A172 (cell line): ENCODE measurements around the gene PPAN. TPM values are rescaled to one million over a fixed set of nuclear protein-coding genes. Genes with fewer than 3 reads are reported as not detected.

Source experiments
- DNase-seq: peaks from one replicate; pipeline ENCODE4 v3.0.0-alpha.2; 2015; ENCODE audit warnings: low spot score
- total RNA-seq: library from RNA; depleted of rRNA; stranded (reverse); fragments of >200 nt; shearing (Covaris generic); gene quantifications from 2 replicates; pipeline ENCODE4 v1.2.3, GENCODE V29; 2014

The PPAN gene
- total RNA-seq, 1 experiment from 2014 or later = 27.6 TPM

GRCh38 chr19:10113592-10113963 is 7.4 kb downstream of the PPAN start:
- no peak for DNase-seq

- no peak for DNase-seq
Measured at GRCh38 chr19:10113964-10114650, 7.9 kb downstream of the PPAN start.

GRCh38 chr19:10114651-10115391 is 8.7 kb downstream of the PPAN start:
- DNase-seq = no peak

- DNase-seq = no peak
Measured at GRCh38 chr19:10115392-10116084, 9.4 kb downstream of the PPAN start.

GRCh38 chr19:10116085-10116865 is 10.1 kb downstream of the PPAN start:
- no peak for DNase-seq

- no peak for DNase-seq
Measured at GRCh38 chr19:10116866-10117616, 10.9 kb downstream of the PPAN start.

- no peak for DNase-seq
Measured at GRCh38 chr19:10118960-10119359, 12.8 kb downstream of the PPAN start.

GRCh38 chr19:10120538-10121189 is 14.5 kb downstream of the PPAN start:
- peak; percentile 90 for DNase-seq

- DNase-seq = no peak
Measured at GRCh38 chr19:10122045-10122444, 15.9 kb downstream of the PPAN start.

GRCh38 chr19:10124429-10124828 is 18.3 kb downstream of the PPAN start:
- DNase-seq = no peak

- no peak for DNase-seq
Measured at GRCh38 chr19:10126213-10126639, 20.1 kb downstream of the PPAN start.

GRCh38 chr19:10132905-10133304 is 26.7 kb downstream of the PPAN start:
- no peak for DNase-seq

- no peak for DNase-seq
Measured at GRCh38 chr19:10133596-10133995, 27.4 kb downstream of the PPAN start.

- no peak for DNase-seq
Measured at GRCh38 chr19:10134040-10134439, 27.9 kb downstream of the PPAN start.

GRCh38 chr19:10135551-10136334 is 29.6 kb downstream of the PPAN start:
- DNase-seq = no peak

- no peak for DNase-seq
Measured at GRCh38 chr19:10136936-10137335, 30.8 kb downstream of the PPAN start.

- DNase-seq = no peak
Measured at GRCh38 chr19:10137751-10138682, 31.9 kb downstream of the PPAN start.

GRCh38 chr19:10138879-10139795 is 33.0 kb downstream of the PPAN start:
- DNase-seq = no peak
